SU-DHL-6 (cell line): ENCODE measurements around the gene UBE2Q2.

Source experiments
- CTCF ChIP-seq: fragments of 200-600 bp; sonication (generic); IDR thresholded peaks from one replicate; pipeline ENCODE4 v1.5.1; 2017; ENCODE audit warnings: antibody characterized with exemption, mild to moderate bottlenecking, low read length, moderate library complexity; ENCODE audit not compliant: insufficient read depth, poor library complexity, severe bottlenecking
- EZH2phosphoT487 ChIP-seq: fragments of 200-600 bp; sonication (generic), shearing (Covaris generic); conservative IDR thresholded peaks from 2 replicates; pipeline ENCODE4 v1.6.1; 2018; ENCODE audit warnings: mild to moderate bottlenecking, antibody characterized with exemption, low read length, moderate library complexity, mixed read lengths

- TF ChIP-seq CTCF: no peak
- TF ChIP-seq EZH2phosphoT487: no peak
Observed at GRCh38 chr15:75820206-75820605, 23.0 kb upstream of the UBE2Q2 start.
